ENCODE measurements around the gene ZP2. TPM values are rescaled to one million over a fixed set of nuclear protein-coding genes. Genes with fewer than 3 reads are reported as not detected.

The ZP2 gene
- total RNA-seq = not detected in 2 replicates

DNA sequence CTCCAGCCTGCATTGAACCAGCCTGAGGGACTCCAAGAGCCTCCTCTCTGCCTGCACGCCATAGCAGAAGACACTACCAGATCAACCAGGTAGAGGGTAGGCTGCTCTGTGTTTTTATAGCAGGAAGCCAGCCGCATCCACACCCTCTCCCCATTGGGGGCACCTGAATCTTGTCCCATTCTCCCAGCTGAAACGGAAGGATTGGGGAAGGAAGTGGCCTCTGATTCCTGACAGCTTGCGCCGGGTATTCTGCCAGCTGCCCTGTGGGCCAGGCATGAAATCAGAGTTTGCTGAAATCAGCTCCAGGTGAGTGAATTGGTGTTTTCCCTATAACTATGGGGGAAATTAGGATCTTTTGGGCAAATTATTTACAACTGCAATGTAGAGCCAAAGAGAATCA lies at the start of gene ZP2:
Gene ZP2, minus strand, starts transcription at position 89 of the 400 bp plus-strand sequence. Its CDS starts 27 bp downstream, at position 62.

DNA sequence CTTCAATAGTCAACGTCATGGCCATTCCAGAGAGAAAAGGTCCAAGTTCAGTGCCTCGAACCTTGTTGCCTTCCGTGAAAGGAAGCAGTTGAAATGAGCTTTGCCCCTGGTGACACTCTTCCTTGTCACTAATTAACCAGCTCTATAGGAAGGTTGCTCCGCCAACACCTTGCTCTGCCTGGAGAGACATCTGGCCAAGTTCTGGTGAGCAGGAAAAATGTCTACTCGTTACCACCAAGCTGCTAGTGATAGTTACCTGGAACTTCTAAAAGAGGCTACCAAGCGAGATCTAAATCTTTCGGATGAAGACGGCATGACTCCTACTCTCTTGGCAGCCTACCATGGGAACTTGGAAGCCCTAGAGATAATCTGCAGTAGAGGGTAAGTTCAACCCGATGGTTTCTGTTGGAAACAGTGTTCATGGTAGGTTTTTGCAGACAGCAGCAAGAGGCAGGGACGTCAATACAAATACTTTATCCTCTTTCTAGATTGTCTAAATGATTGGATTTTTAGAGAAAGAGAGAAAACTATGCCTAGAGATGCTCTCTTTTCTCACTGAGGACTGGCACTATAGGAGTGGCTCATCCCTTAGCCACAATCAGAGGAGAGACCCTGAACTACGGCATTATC lies 22.3 kb upstream of the ZP2 start, which contains the start of gene ANKS4B:
Gene ANKS4B, plus strand, starts transcription at position 179 of the 630 bp plus-strand sequence. Its CDS starts 39 bp downstream, at position 218.

DNA sequence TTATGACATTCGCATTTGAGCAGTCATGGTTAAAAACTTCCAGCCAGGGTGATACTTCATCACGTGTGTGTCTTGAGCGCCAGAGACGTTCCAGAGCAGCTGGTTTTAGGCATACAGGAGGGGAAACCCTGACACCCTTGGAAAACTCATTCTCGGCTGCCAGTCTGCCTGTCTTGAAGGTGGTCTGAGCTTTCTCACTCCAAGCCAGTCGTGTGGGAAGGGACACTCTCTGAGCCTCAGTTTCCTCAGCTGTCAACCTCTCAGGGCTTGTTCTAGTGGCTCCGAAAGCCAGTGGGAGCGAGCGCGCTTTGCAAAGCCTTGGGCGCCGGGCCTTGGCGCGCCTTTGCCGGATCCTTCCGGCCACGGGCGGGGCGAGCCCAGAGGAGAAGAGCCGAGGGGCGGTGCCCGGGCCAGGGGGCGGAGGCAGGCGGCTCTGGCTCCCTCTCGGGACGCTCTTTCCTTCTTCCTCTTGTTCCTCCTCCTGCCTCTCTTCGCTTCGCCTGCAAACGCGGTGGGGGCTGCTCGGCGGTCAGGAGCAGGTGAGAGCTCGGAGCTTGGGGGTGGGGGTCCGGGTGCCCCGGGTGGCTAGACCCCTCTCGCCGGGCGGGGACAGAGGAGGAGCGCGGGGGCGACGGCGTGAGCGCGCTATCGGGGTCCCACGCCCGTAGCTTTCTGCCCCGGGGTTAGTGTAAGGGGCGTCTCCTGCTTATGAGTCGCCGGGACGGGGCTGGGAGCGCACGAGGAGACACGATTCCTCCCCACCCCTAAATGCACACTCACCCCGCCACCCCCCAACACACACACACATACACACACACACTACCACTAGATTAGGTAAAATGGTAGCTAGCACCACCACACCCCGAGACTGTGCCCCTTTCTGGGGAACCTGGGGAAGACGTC lies 52.9 kb downstream of the ZP2 start, which contains the start of gene LDAF1:
Gene LDAF1, plus strand, starts transcription at position 467 of the 903 bp plus-strand sequence. CDS start 2,509 bp downstream, outside the sequence.

DNA sequence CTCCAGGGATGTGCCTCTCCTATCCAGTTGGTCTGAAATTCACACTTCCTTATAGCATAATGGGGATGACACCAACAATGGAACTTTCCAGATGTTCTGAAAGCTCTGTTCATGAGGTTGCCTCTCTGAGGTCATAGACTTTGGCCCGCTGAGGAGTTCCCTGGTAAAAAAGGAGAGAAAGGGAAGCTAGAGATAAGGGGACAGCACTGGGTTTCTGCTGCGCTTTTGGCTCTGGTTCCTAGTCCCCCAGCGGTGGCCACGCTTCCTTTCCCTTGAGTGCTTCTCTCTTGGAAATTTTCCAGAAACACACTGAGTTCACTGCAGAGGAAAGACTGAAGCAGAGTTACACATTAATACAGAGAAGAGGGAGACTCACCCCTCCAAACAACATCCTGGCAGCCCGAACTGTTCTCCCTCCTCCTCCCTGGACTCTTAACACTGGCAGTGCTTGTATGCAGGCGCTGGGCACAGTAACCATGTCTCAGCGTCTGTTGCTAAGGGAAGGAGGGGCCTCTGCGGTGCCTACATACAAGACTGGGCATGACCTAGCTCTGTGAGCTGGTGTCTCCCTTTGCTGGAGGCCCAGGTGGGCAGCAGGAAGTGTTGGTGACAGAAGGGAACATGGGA lies 60.9 kb downstream of the ZP2 start, which contains the start of gene DNAH3:
Gene DNAH3, minus strand, starts transcription at position 472 of the 627 bp plus-strand sequence. CDS start 527 bp downstream, outside the sequence.

Other genes starting within 250 kb of the ZP2 start
- under 0.01 and 0.50 TPM in 2 replicates for gene DNAH3, start 60.7 kb downstream of the ZP2 start, total RNA-seq
- gene LDAF1, start 52.9 kb downstream of the ZP2 start, total RNA-seq = 102 and 124 TPM in 2 replicates
- not detected in 2 replicates for gene ANKS4B, start 22.1 kb upstream of the ZP2 start, total RNA-seq
- 0.14 and 0.68 TPM in 2 replicates for gene CRYM, start 66.7 kb upstream of the ZP2 start, total RNA-seq

Measured in nasal cavity respiratory epithelium epithelial cell of viscerocranial mucosa (primary cell).